ENCODE measurements around the gene SLC6A19. TPM values are rescaled to one million over a fixed set of nuclear protein-coding genes. Genes with fewer than 3 reads are reported as not detected.

SLC6A19 gene
- total and polyA plus RNA-seq, 2 experiments from 2014 or later: 0.09 to 0.32 TPM

- no peak for TF ChIP-seq CTCF (IDR thresholded peaks at IDR 0.05; ENCODE audit: low read depth, low read length)
- H3K4me3 ChIP-seq: no peak overlapping the region
- H3K27ac ChIP-seq: no peak overlapping the region
- H3K9me3 ChIP-seq (ENCODE audit: low read depth): no peaks in the 10 kb centered on the region
- H3K4me1 ChIP-seq (ENCODE audit: low read depth): no peaks in the 10 kb centered on the region
- H3K36me3 ChIP-seq: no peaks in the 10 kb centered on the region
- peaks cover 11% of the 10 kb centered on the region for H3K27me3 ChIP-seq
- no peak for DNase-seq (ENCODE audit: low read depth in 1 of 2, low spot score in 1 of 2)
Measured at GRCh38 chr5:1163366-1163765, 38.0 kb upstream of the SLC6A19 start.

DNA sequence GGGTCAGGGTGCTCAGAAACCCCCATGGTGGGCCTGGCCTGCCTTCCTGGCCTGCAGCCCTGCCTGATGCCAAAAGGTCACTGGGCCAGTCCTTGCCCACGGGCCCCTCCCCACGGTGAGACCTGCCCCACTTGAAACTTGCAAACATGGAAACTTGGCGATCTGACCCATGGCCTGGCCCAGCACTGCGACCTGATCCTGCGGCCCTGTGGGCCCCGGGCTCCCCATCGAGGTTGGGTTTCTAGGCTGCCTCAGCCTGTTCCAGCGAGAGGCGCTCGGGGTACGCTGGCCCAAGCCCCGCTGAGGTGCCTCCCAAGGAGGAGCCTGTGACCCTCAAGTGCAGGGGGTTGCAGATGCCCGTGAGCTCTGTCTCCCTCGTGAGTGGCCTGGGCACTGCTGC, 37.5 kb upstream of the SLC6A19 start:
- no peak for TF ChIP-seq CTCF (IDR thresholded peaks at IDR 0.05; ENCODE audit: low read depth, low read length)
- Histone ChIP-seq H3K9me3 (ENCODE audit: low read depth) (no peaks in the 10 kb centered on the region), H3K36me3 (no peaks in the 10 kb centered on the region), H3K4me3 (no peak overlapping the region), H3K27ac (no peak overlapping the region), H3K27me3 (peaks cover 7% of the 10 kb centered on the region), H3K4me1 (ENCODE audit: low read depth) (no peaks in the 10 kb centered on the region)
- DNase-seq (ENCODE audit: low read depth in 1 of 2, low spot score in 1 of 2): no peak

- H3K4me1 ChIP-seq (ENCODE audit: low read depth): no peaks in the 10 kb centered on the region
- H3K27ac ChIP-seq: no peak overlapping the region
- no peaks in the 10 kb centered on the region for H3K36me3 ChIP-seq
- TF ChIP-seq CTCF (IDR thresholded peaks at IDR 0.05; ENCODE audit: low read depth, low read length): no peak
- DNase-seq (ENCODE audit: low read depth in 1 of 2, low spot score in 1 of 2): no peak
- H3K9me3 ChIP-seq (ENCODE audit: low read depth): no peaks in the 10 kb centered on the region
- H3K4me3 ChIP-seq: no peak overlapping the region
- H3K27me3 ChIP-seq: no peaks in the 10 kb centered on the region
Measured at GRCh38 chr5:1164696-1165630, 36.4 kb upstream of the SLC6A19 start.

DNA sequence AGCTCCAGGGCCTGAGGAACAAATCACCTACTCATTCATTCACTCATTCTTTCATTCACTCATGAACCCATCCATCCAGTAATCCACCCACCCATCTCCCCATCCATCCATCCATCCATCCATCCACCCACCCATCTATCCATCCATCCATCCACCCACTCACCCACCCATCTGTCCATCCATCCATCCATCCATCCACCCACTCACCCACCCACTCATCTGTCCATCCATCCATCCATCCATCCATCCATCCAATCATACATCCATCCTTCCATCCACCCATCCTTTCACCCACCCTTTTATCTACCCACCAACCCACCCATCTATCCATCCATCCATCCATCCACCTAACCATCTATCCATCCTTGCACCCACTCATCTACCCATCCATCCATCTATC, 35.5 kb upstream of the SLC6A19 start:
- TF ChIP-seq CTCF (IDR thresholded peaks at IDR 0.05; ENCODE audit: low read depth, low read length): no peak
- Histone ChIP-seq H3K36me3 (no peaks in the 10 kb centered on the region), H3K27me3 (no peaks in the 10 kb centered on the region), H3K9me3 (ENCODE audit: low read depth) (no peaks in the 10 kb centered on the region), H3K4me1 (ENCODE audit: low read depth) (no peaks in the 10 kb centered on the region), H3K4me3 (no peak overlapping the region), H3K27ac (no peak overlapping the region)
- DNase-seq (ENCODE audit: low read depth in 1 of 2, low spot score in 1 of 2): no peak

GRCh38 chr5:1166370-1166769, 35.0 kb upstream of the SLC6A19 start:
- H3K9me3 ChIP-seq (ENCODE audit: low read depth): no peaks in the 10 kb centered on the region
- H3K27me3 ChIP-seq: no peaks in the 10 kb centered on the region

More at GRCh38 chr5:1166370-1166769, 35.0 kb upstream of the SLC6A19 start:
- Histone ChIP-seq H3K36me3 (no peaks in the 10 kb centered on the region), H3K27ac (no peak overlapping the region), H3K4me3 (no peak overlapping the region), H3K4me1 (ENCODE audit: low read depth) (no peaks in the 10 kb centered on the region)
- TF ChIP-seq CTCF (IDR thresholded peaks at IDR 0.05; ENCODE audit: low read depth, low read length): no peak
- no peak for DNase-seq (ENCODE audit: low read depth in 1 of 2, low spot score in 1 of 2)

Measured in cardiac muscle cell (in vitro differentiated cells and primary cell).